OCI-LY7 (cell line): ENCODE measurements around the gene TRMT44.

Experiments
- EZH2phosphoT487 ChIP-seq: fragments of 200-600 bp; sonication (generic); IDR thresholded peaks from 2 replicates; pipeline ENCODE4 v1.6.1; 2018; ENCODE audit warnings: low read depth, borderline replicate concordance, mild to moderate bottlenecking, mixed run types, antibody characterized with exemption, low read length, moderate library complexity, mixed read lengths
- TF ChIP-seq, protein P1 (sequence below): fragments of 200-600 bp; sonication (generic); conservative IDR thresholded peaks from 2 replicates; pipeline ENCODE4 v1.5.1; 2014; ENCODE audit warnings: mild to moderate bottlenecking, antibody characterized with exemption, low read length, moderate library complexity, mixed read lengths

DNA sequence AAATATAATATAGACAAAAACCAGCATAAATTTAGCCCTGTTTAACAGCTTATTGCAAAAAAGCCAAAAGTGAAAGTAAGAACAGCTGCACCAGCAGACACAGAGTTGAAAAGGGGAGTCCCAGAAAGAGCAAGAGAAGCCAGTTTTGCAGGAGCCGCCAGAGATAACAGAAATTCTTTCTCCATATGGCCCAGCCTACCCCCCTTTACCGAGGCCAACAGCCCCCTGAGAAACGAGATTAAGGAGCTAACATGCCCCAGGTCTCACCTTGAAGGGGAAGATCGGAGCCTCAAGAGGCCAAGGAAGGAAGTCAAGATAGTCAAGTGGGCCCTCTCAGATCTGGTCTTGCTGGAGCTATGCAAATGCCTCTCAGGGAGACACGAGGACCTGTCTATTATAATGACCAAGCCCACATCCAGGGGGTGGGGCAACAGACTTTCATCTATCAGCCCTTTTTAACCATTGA is 4.9 kb upstream of the TRMT44 start:
- TF ChIP-seq, protein P1, sequence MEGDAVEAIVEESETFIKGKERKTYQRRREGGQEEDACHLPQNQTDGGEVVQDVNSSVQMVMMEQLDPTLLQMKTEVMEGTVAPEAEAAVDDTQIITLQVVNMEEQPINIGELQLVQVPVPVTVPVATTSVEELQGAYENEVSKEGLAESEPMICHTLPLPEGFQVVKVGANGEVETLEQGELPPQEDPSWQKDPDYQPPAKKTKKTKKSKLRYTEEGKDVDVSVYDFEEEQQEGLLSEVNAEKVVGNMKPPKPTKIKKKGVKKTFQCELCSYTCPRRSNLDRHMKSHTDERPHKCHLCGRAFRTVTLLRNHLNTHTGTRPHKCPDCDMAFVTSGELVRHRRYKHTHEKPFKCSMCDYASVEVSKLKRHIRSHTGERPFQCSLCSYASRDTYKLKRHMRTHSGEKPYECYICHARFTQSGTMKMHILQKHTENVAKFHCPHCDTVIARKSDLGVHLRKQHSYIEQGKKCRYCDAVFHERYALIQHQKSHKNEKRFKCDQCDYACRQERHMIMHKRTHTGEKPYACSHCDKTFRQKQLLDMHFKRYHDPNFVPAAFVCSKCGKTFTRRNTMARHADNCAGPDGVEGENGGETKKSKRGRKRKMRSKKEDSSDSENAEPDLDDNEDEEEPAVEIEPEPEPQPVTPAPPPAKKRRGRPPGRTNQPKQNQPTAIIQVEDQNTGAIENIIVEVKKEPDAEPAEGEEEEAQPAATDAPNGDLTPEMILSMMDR, result 0 out of 2 replicates have a peak, but pooled peaks have one; percentile 19
- no peak for TF ChIP-seq EZH2phosphoT487
